HG03108 (cell line): ENCODE data around the gene SAA2.
"Not testable (repeated sequence)": the region's sequence is repeated elsewhere in the genome, so short reads cannot be mapped to it uniquely, and the experiment has no call there.

Experiments
- ATAC-seq: cut with Tn5 transposase; IDR thresholded peaks from one replicate; pipeline ENCODE4 v1.9.1; 2021; ENCODE audit warnings: moderate library complexity; ENCODE audit not compliant: unreplicated experiment

SAA2 gene

DNA sequence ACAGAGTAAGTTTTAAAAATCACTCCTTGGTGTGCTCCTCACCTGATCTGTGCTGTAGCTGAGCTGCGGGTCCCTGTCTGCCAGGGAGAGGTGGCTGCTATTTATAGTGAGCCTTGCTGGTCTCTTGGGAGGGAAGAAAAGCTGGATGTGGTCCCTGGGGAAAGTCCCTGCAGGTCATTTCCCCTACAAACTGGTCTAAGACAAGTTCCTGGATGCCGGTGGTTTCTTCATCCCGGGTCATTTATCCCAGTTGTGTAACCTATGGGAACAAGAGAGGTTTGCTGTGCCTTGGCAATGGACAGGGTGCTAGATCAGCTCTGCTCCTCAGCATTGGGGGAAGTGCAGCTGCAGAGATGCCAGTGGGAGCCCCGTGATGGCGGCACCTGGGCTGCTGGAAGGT, at the start of gene SAA2:
Gene SAA2 (minus strand): TSS at position 108 of the 400 bp plus-strand sequence. CDS start 657 bp downstream, outside the sequence.
- ATAC-seq, result no peak

- no peak for ATAC-seq
These were observed 46.8 kb upstream of the SAA2 start for GRCh38 chr11:18295316-18295715.

DNA sequence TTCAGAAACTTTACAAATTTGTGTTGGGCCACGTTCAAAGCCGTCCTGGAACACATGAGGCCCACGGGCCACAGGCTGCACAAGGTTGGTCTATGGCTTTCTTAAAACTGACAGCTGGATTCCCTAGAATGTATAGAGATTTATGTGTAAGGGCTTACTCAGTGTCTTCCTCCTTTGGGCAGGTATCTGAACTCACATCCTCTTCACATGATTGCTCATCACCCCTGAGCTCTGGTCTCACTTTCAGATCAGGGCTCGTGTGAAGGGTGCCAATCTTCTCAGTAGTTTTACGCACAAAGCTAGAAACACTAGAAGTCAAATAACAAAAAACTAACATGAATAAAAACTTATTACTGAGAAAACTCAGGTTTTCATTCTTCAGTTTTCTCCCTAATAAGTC, 46.4 kb upstream of the SAA2 start:
- no peak for ATAC-seq

DNA sequence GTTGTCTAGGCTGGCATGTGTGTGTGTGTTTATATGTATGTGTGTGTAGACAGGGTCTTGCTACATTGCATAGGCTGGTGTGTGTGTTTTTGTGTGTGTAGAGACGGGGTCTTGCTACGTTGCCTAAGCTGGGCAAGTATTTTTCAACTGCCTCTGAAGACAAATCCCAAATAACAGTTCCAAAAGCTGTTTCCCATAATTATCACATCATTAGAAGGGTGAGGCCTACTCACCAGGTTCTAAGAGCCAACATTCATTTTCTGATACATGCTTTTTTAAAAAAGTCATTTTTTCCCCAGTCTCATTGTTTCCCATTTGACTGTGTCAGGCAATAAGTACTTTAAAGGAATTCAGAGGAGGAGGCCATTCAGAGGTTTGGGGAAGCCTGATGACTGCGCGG, 40.4 kb upstream of the SAA2 start:
- ATAC-seq, result no peak

- ATAC-seq, result no peak
These were observed 37.4 kb upstream of the SAA2 start for GRCh38 chr11:18285841-18286240.

- ATAC-seq, result no peak
These were observed 34.2 kb upstream of the SAA2 start for GRCh38 chr11:18282626-18283025.

DNA sequence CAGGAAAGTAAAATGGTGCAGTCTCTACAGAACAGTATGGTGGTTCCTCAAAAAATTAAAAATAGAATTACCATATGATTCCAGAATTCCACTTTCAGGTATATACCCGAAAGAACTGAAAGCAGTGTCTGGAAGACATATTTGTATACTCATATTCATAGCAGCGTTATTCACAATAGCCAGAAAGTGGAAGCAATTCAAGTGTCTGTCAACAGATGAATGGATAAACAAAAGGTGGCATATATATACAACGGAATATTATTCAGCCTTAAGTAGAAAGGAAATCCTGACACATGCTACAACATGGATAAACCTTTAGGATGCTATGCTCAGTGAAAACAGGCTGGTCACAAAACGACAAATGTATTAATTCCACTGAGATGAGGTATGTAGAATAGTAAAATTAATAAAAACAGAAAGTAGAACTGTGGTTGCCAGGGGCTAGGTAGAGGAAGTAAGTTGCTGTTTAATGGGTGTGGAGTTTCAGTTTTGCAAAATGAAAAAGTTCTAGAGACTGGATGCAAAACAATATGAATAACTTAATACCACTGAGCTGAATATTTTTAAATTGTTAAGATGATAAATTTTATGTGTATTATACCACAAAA, 32.1 kb upstream of the SAA2 start:
- peak; percentile 81 for ATAC-seq

DNA sequence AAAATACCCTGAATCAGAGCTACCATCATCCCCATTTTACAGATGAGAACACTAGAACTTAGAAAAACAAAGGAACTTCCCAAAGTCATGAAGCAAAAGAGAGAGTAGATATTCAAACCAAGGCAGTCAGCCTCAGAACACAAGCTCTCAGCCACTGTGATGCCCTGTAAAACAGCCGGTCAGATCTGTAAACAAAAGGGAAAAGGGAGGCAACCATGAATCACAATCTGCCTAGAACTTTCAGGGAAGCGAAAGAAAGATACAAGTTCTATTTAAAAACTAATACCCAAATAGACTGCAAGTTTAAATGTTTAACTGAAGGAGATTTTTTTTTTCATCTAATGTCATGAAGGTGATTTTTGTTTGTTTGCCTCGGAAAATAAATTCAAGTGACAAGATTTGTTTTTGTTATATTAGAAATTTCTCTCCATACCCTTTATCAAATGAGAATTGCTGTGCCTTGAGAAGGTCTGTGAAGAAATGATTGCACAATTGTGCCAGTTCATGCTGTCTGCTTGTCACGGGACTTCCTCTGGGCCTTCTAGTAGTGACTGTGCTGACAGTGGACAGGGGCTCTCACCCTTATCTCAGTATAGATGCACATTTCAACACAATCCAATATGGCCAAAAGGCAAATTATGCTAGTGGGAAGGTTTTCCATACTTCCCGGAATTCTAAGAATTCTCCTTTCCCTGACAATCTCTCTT, 29.2 kb upstream of the SAA2 start:
- no peak for ATAC-seq

DNA sequence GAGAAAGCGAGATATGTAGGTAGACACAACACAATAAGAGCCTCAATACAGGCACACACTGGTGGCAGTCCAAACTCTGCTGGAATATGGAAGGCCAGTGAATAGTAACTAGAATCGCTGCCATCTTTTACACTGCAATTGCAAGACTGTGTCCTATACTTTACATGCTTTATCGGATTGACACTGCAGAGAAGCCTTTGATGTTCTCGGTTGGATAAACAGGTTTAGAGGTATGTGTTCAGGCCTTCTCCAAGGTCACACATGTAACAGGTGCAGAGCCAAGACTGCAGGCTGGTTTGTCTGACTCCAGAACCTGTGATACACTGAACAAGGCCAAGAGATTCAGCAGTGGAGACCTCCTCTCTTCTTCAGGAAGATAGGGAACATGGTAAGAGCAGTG, 22.7 kb upstream of the SAA2 start:
- ATAC-seq, result no peak

DNA sequence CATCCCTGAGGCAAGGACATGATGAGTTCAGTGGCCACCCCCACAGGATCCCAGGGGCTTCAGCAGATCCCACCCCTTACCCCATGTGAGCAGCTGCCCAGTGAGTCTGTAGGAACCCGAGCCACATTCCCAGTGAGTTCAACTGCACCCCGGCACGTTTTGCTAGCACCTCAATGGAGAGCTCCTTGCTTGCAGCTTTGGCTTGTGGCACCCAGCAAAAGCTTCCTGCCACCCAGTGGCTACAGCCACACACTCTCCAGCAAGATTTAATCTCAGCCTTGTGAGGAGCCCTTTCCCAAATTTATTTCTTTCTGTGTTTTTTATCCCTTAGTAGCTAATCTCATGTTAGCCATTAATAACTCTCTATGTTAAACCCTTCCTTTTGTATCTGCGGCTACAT, 21.6 kb upstream of the SAA2 start:
- no peak for ATAC-seq

DNA sequence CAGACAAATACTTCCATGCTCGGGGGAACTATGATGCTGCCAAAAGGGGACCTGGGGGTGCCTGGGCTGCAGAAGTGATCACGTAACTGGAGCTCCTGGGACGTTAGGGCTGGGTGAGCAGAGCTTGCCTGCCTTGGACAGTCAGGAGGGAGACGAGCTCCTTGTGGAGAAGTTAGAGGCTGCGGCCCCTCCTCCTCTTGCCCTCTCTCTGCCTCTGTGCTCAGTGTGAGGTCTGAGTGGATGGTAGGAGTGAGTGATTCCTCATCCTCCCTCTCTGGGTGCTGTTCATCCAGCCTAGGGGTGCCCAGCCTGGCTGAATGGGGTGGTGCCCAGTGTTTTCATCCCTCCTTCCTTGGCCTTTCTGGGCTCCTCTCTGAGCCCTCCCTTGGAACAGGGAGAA, 20.8 kb upstream of the SAA2 start:
- not testable (repeated sequence) for ATAC-seq

- peak; percentile 51 for ATAC-seq
These were observed 19.1 kb upstream of the SAA2 start for GRCh38 chr11:18267335-18268133.

GRCh38 chr11:18265949-18266348, 17.5 kb upstream of the SAA2 start, which contains the start of gene SAA1:
TSS of gene SAA1 (plus strand) at chr11:18266264. CDS start at chr11:18266888, 624 bp downstream.
- ATAC-seq, result no peak

GRCh38 chr11:18264677-18265555, 16.4 kb upstream of the SAA2 start:
- ATAC-seq, result no peak

GRCh38 chr11:18264035-18264434, 15.6 kb upstream of the SAA2 start:
- ATAC-seq, result no peak

DNA sequence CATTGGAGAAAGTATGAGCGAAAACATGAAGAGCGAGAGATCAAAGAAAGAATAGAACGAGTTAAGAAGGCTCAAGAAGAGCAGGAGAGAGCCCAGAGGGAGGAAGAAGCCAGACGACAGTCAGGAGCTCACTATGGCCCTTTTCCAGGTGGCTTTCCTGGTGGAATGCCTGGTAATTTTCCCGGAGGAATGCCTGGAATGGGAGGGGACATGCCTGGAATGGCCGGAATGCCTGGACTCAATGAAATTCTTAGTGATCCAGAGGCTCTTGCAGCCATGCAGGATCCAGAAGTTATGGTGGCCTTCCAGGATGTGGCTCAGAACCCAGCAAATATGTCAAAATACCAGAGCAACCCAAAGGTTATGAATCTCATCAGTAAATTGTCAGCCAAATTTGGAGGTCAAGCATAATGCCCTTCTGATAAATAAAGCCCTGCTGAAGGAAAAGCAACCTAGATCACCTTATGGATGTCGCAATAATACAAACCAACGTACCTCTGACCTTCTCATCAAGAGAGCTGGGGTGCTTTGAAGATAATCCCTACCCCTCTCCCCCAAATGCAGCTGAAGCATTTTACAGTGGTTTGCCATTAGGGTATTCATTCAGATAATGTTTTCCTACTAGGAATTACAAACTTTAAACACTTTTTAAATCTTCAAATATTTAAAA, 14.3 kb upstream of the SAA2 start:
- not testable (repeated sequence) for ATAC-seq

- ATAC-seq, result no peak
These were observed 13.3 kb upstream of the SAA2 start for GRCh38 chr11:18261721-18262120.

- no peak for ATAC-seq
These were observed 10.8 kb upstream of the SAA2 start for GRCh38 chr11:18259259-18259658.

DNA sequence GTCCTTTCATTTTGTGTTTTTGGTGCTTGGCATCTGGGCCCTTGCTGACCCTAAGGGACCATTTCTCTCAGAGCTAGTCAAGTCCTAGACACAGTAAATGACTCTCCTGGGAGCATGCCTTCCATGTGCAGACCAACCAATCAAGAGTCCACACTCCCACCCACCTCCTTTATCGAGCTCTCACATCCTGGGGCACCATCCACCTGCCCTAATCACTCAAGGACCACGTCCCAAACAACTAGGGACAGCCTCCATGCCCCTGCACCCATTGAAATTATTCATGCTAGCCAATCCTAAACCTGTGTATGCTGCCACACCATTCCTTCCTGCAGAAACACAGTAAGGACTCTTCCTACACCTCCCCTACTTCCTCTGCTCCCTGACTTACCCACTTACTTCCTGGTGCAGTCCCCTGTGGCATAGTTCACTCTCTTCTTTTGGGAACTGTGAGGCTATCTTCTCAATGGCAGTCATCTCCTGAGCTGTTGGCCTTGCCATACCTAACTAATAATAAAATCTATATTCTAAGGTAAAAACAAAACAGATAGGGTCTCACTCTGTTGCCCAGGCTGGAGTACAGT, 6.4 kb upstream of the SAA2 start:
- ATAC-seq, result no peak

GRCh38 chr11:18253778-18254338, 5.4 kb upstream of the SAA2 start:
- no peak for ATAC-seq
